GF-D8 (cell line): ENCODE data around the gene GRHL1.
"Not testable (repeated sequence)": the region's sequence is repeated elsewhere in the genome, so short reads cannot be mapped to it uniquely, and the experiment has no call there.

Experiments
- DNase-seq: peaks from one replicate; lab custom pipeline; 2025; lab: John Stamatoyannopoulos, UW

The GRHL1 gene

GRCh38 chr2:10009811-10010781 is 58.6 kb downstream of the GRHL1 start:
- DNase-seq: no peak

DNA sequence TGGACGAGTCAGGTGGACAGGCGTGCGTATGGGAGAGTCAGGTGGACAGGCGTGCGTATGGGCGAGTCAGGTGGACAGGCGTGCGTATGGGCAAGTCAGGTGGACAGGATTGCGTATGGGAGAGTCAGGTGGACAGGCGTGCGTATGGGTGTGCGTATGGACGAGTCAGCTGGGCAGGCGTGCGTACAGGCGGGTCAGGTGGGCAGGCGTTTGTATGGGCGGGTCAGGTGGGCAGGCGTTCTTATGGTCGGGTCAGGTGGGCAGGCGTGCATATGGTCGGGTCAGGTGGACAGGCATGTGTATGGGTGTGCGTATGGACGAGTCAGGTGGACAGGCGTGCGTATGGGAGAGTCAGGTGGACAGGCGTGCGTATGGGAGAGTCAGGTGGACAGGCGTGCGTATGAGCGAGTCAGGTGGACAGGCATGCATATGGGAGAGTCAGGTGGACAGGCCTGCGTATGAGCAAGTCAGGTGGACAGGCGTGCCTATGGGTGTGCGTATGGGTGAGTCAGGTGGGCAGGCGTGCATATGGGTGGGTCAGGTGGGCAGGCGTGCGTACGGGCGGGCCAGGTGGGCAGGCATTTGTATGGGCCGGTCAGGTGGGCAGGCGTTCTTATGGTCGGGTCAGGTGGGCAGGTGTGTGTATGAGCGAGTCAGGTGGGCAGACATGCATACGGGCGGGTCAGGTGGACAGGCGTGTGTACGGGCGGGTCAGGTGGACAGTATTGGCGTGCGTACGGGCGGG is 59.5 kb downstream of the GRHL1 start:
- DNase-seq: not testable (repeated sequence)

DNA sequence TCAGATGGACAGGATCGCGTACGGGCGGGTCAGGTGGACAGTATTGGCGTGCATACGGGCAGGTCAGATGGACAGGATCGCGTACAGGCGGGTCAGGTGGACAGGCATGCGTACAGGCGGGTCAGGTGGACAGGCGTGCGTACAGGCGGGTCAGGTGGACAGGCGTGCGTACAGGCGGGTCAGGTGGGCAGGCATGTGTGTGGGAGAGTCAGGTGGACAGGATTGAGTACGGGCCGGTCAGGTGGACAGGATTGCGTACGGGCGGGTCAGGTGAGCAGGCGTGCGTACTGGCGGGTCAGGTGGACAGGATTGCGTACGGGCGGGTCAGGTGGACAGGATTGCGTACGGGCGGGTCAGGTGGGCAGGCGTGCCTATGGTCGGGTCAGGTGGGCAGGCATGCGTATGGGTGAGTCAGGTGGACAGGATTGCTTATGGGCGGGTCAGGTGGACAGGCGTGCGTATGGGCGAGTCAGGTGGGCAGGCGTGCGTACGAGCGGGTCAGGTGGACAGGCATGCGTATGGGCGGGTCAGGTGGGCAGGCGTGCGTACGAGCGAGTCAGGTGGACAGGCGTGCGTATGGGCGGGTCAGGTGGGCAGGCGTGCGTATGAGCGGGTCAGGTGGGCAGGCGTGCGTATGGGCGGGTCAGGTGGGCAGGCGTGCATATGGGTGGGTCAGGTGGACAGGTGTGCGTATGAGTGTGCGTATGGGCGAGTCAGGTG is 60.3 kb downstream of the GRHL1 start:
- not testable (repeated sequence) for DNase-seq

DNA sequence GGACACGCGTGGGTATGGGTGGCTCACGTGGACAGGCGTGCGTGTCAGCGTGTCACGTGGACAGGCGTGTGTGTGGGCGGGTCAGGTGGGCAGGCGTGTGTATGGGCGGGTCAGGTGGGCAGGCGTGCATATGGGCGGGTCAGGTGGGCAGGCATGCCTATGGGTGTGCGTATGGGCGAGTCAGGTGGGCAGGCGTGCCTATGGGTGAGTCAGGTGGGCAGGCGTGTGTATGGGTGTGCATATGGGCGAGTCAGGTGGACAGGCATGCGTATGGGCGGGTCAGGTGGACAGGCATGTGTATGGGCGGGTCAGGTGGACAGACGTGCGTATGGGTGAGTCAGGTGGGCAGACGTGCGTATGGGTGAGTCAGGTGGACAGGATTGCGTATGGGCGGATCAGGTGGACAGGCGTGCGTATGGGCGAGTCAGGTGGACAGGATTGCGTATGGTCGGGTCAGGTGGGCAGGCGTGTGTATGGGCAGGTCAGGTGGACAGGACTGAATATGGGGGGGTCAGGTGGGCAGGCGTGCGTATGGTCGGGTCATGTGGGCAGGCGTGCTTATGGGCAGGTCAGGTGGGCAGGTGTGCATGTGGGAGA is 61.0 kb downstream of the GRHL1 start:
- DNase-seq: not testable (repeated sequence)

GRCh38 chr2:10012963-10013461 is 61.5 kb downstream of the GRHL1 start:
- no peak for DNase-seq

DNA sequence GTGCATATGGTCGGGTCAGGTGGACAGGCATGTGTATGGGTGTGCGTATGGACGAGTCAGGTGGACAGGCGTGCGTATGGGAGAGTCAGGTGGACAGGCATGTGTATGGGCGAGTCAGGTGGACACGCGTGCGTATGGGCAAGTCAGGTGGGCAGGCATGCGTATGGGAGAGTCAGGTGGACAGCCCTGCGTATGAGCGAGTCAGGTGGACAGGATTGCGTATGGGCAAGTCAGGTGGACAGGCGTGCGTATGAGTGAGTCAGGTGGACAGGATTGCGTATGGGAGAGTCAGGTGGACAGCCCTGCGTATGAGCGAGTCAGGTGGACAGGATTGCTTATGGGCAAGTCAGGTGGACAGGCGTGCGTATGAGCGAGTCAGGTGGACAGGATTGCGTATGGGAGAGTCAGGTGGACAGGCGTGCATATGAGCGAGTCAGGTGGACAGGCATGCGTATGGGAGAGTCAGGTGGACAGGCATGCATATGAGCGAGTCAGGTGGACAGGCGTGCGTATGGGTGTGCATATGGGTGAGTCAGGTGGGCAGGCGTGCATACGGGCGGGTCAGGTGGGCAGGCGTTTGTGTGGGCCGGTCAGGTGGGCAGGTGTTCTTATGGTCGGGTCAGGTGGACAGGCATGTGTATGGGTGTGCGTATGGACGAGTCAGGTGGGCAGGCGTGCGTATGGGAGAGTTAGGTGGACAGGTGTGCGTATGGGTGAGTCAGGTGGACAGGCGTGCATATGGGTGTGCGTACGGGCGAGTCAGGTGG is 62.3 kb downstream of the GRHL1 start:
- not testable (repeated sequence) for DNase-seq

GRCh38 chr2:10014418-10015190 is 63.1 kb downstream of the GRHL1 start:
- no peak for DNase-seq

GRCh38 chr2:10015376-10015989 is 64.0 kb downstream of the GRHL1 start:
- DNase-seq: not testable (repeated sequence)

DNA sequence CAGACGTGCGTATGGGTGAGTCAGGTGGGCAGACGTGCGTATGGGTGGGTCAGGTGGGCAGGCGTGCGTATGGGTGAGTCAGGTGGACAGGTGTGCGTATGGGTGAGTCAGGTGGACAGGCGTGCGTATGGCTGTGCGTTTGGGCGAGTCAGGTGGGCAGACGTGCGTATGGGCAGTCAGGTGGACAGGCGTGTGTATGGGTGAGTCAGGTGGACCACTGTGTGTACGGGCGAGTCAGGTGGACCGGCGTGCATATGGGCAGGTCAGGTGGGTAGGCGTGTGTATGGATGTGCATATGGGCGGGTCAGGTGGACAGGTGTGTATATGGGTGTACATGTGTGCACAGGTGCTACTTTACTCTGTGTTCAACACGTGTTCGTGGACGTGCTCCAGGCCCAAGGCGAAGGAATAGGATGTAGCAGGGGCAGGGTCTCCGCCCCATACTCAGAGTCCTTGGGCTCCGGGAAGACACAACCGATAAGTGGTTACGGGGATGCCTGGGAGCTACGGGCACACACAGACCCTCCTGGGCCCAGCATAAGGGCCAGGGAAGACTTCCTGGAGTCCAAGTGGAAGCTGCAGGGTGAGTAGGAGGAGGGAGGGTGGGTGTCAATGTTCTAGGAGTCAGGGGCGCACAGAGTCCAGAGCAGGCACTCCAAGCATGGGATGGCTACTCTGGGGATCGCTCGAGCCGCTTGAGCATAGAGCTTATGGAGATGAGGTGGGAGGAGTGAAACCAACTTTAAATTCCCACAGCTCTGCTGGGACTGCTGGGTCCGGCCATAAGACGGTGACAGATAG is 64.7 kb downstream of the GRHL1 start:
- DNase-seq: no peak

DNA sequence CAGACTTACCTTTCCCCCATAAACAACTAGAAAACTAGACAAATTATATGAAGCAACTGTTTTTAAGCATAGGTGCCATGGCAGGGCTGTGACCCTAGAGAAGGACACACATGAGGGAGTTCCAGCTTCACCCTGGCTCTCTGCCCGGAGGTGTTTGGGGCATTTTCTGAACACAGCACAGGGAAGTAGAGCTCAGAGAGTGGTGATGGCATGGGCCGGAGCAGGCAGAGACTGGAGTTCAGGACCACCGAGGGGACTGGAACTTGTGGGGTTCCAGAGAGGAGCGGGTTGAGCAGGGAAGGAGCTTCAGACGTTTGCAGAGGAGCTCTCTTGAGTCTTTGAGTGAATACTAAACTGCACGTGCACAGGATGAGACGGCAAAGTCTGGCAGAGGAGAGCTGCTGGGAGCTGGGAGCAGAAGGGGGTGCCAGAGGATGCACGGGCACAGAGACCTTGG is 65.3 kb downstream of the GRHL1 start:
- no peak for DNase-seq

GRCh38 chr2:10017313-10017941 is 65.9 kb downstream of the GRHL1 start:
- DNase-seq: no peak

GRCh38 chr2:10019174-10019573 is 67.7 kb downstream of the GRHL1 start:
- no peak for DNase-seq

DNA sequence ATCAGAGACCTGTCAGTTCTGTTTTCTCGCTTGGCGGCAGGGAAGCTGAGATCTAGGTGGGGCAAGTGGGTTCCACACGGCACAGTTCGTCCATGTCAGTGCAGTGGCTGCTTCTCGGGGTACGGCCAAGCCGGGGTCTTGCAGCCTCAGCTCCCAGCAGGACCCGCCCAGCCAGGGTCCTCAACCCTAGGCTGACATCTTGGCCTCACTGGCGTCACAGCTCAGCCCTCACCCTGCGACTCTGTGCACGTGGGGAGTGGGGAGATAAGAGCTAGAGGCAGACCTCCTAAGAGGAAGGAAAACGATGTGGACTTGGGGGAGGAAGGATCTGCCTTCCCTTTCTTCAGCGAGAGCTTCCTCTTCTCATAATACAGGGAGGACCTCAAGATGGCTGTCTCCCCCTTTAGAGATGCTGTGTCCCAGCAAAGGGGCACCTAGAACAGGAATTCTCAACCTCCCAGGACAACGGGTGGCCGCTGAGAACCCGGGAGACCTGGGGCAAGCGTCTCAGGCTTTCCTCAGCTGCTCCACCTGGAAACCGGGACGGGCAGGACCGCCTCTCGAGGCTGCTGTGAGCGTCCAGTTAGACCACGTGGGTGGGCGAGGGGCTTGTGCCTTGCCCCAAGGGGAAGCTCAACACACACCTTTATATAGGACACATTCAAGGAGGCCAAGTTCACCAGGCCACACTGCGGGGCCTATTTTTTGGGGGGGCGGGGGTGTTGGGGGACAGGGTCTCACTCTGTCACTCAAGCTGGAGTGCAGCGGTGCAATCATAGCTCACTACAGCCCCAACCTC is 68.3 kb downstream of the GRHL1 start:
- peak; percentile 41 for DNase-seq

- DNase-seq: no peak
Measured at GRCh38 chr2:10022041-10022421, 70.5 kb downstream of the GRHL1 start.

- DNase-seq: no peak
Measured at GRCh38 chr2:10022445-10022844, 71.0 kb downstream of the GRHL1 start.

GRCh38 chr2:10022966-10023662 is 71.6 kb downstream of the GRHL1 start:
- DNase-seq: no peak
